Nephron (organoid): ENCODE results near the gene ZNF565.
"Not testable (repeated sequence)": the region's sequence is repeated elsewhere in the genome, so short reads cannot be mapped to it uniquely, and the experiment has no call there.

Source experiments
- H3K27ac Mint-ChIP-seq, 3 experiments: 2 replicates each; pipeline ENCODE4 v1.8.0; 2020; ENCODE audit warnings: mixed read lengths in 3 of 3, mild to moderate bottlenecking in 2 of 3, moderate library complexity in 1 of 3
- H3K27me3 Mint-ChIP-seq: 2 replicates; pipeline ENCODE4 v1.8.0; 2021; ENCODE audit warnings: low read depth, mild to moderate bottlenecking, moderate library complexity, mixed read lengths
- H3K36me3 Mint-ChIP-seq: 2 replicates; pipeline ENCODE4 v1.8.0; 2020; ENCODE audit warnings: low read depth, mixed read lengths
- H3K4me1 Mint-ChIP-seq: 2 replicates; pipeline ENCODE4 v1.8.0; 2020; ENCODE audit warnings: mixed read lengths
- H3K4me3 Mint-ChIP-seq, 3 experiments: 2 replicates each; pipeline ENCODE4 v1.8.0; 2020; ENCODE audit warnings: mild to moderate bottlenecking in 3 of 3, mixed read lengths in 3 of 3, moderate library complexity in 2 of 3
- H3K9me3 Mint-ChIP-seq: 2 replicates; pipeline ENCODE4 v1.8.0; 2020; ENCODE audit warnings: mixed read lengths
- TF ChIP-seq, protein P1 (sequence below), 3 experiments: fragments of 200-600 bp; sonication (generic); IDR thresholded peaks; one replicate each; pipeline ENCODE4 v1.5.0; 2021; ENCODE audit warnings: antibody characterized with exemption in 3 of 3; ENCODE audit not compliant: unreplicated experiment in 3 of 3

The ZNF565 gene

DNA sequence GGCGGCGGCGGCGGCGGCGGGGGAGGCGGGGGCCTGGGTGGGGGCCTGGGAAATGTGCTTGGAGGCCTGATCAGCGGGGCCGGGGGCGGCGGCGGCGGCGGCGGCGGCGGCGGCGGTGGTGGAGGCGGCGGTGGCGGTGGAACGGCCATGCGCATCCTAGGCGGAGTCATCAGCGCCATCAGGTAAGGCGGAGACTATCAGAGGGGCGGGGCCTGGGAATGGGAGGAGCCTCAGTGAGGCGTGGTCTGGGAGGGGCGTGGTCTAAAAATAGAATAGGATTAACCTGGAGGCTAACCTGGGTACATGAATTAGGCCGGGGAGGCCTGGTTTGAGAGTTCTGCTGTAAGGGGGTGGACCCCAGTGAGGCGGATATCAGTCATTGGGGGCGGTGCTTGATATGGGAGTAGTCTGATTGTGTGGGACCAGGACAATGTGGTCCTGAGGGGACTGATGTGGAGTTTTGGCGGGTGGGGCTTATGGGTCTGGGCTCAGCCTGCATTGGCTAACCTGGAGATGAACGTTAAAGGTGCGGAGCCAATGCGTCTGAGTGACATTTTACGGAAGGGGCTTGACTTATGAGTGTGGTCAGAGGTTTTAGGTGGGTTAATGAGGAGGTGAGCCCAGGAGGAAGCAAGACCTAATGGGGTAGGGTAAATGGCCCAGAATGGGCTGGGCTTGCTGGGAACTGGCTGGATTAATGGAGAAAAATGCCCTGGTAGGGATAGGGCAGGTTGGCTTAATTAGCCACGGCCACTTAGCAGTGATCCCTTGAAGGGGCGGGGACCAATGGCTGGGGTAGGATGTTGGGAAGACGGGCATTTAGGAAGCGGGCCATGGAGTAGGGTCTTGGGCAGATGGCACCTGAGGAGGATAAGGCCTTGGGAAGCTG is 73.2 kb downstream of the ZNF565 start:
- H3K4me3 Mint-ChIP-seq: peak overlapping the region; percentile 98 to 99 (median 99)
- H3K27ac Mint-ChIP-seq: peak overlapping the region; percentile 95 to 98 (median 98)
- peaks cover 40% of the 10 kb centered on the region for H3K36me3 Mint-ChIP-seq
- H3K9me3 Mint-ChIP-seq: no peaks in the 10 kb centered on the region
- TF ChIP-seq, protein P1, sequence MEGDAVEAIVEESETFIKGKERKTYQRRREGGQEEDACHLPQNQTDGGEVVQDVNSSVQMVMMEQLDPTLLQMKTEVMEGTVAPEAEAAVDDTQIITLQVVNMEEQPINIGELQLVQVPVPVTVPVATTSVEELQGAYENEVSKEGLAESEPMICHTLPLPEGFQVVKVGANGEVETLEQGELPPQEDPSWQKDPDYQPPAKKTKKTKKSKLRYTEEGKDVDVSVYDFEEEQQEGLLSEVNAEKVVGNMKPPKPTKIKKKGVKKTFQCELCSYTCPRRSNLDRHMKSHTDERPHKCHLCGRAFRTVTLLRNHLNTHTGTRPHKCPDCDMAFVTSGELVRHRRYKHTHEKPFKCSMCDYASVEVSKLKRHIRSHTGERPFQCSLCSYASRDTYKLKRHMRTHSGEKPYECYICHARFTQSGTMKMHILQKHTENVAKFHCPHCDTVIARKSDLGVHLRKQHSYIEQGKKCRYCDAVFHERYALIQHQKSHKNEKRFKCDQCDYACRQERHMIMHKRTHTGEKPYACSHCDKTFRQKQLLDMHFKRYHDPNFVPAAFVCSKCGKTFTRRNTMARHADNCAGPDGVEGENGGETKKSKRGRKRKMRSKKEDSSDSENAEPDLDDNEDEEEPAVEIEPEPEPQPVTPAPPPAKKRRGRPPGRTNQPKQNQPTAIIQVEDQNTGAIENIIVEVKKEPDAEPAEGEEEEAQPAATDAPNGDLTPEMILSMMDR (IDR thresholded peaks at IDR 0.05; ENCODE audit: unreplicated experiment in 3 of 3): no peak
- peaks cover 9% of the 10 kb centered on the region for H3K4me1 Mint-ChIP-seq
- no peaks in the 10 kb centered on the region for H3K27me3 Mint-ChIP-seq

DNA sequence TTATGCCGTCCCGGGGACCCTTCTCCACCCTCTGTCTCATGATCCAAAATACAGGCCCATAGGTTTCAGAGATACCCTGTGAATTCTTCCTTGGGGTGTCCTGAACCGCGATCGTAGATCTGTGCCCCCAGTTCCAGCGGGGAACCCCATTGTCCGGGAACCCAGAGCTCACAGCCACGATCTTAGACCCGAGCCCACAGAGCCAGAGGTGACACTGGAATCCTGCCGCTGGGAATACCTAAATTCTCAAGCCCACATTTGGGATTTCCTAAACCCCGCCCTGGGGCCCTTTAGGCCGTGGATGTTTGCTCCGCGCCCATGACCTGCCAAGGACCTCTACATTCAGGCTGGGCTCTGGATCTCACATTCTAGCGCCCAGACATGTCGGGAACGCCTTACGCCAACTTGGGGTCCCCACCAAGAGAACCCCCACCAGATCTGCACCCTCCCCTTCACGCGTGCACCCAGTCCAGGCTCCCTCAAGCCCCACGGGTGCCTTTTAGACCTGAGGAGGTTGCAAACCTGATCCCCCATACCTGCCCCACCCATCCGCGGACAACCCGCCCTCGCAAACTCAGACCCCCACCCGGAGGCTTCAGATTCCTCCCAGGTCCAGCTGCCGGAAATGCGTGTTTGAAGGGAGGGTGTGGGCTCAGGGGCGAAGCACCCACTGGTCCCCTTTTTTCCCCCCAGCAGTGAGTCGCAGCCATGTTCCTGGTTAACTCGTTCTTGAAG is 74.0 kb downstream of the ZNF565 start:
- Mint-ChIP-seq H3K9me3 (no peaks in the 10 kb centered on the region), H3K27me3 (peaks cover under 1% of the 10 kb centered on the region), H3K4me1 (peaks cover 9% of the 10 kb centered on the region), H3K27ac (peak overlapping the region; percentile 95 to 98 (median 98)), H3K4me3 (peak overlapping the region; percentile 98 to 99 (median 99)), H3K36me3 (peaks cover 32% of the 10 kb centered on the region)
- TF ChIP-seq, protein P1 (IDR thresholded peaks at IDR 0.05; ENCODE audit: unreplicated experiment in 3 of 3): no peak

DNA sequence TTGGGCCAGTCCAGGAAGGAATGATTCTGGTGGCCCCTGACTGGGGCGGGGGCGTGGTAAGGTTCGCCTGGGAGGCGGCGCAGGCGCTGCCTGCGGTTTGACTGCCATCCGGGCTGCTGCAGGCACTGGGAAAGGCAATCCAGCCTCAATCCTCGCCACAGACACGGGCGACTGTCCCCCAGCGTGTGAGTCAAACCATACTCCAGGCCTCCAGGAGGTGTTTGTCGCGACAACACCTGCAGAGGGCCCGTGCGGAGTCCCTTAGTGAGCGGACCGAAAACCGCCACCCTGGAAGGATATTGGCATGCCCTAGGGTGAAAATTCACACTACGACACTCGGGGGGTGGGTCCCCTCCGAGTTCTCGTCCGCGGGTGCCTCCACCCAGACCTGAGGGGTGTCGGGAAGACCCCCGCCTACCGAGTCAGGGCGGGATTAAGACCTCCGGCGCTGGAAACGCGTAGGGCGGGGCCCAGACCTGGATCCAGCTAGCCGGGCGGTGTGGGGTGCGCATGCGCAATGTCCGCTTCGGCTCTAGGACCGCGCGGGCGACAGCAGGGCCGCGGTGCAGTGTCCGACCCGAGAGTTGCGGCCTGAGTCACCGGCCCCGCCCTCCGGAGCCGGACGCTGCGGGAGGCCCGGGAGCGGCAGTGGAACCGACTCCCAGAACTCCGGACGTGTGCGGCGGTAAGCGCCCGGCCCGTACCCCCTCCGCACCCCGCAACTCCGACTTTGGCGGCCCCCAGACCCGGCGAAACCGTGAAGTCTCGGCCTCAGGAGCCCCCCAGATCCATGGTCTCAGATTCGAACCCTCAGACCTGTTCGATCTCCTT is 74.8 kb downstream of the ZNF565 start, which contains the start of gene CAPNS1:
Gene CAPNS1 (plus strand): TSS at position 594 of the 831 bp plus-strand sequence. CDS start 946 bp downstream, outside the sequence.
- peak within 1 kb of the TSS; percentile 98 to 99 (median 99) for H3K4me3 Mint-ChIP-seq
- H3K9me3 Mint-ChIP-seq: no peaks in the 10 kb centered on the region
- H3K36me3 Mint-ChIP-seq: peaks cover 28% of the 10 kb centered on the region
- peaks cover 9% of the 10 kb centered on the region for H3K4me1 Mint-ChIP-seq
- TF ChIP-seq, protein P1 (IDR thresholded peaks at IDR 0.05; ENCODE audit: unreplicated experiment in 3 of 3): peak in 2 of 3 experiments; percentile 12 to 22
- H3K27me3 Mint-ChIP-seq: peaks cover 5% of the 10 kb centered on the region
- H3K27ac Mint-ChIP-seq: peak within 1 kb of the TSS; percentile 95 to 98 (median 98)

DNA sequence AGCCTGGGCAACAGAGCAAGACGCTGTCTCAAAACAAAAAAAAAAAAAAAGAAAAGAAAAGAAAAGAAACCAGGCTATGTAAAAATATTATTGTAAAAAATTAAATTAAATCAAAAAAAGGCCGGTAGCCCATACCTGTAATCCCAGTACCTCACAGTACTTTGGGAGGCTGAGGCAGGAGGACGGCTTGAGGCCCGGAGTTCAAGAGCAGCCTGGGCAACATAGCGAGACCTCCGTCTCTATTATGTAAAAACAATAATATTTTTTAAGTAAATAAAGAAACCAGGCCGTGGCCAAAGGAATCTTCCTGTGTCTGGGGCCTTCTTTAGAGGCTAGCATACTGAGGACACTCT is 75.4 kb downstream of the ZNF565 start:
- H3K4me1 Mint-ChIP-seq: peaks cover 9% of the 10 kb centered on the region
- TF ChIP-seq, protein P1 (IDR thresholded peaks at IDR 0.05; ENCODE audit: unreplicated experiment in 3 of 3): no peak
- H3K27me3 Mint-ChIP-seq: peaks cover 5% of the 10 kb centered on the region
- peak overlapping the region; percentile 95 to 98 (median 98) for H3K27ac Mint-ChIP-seq
- no peaks in the 10 kb centered on the region for H3K9me3 Mint-ChIP-seq
- peaks cover 24% of the 10 kb centered on the region for H3K36me3 Mint-ChIP-seq
- peak overlapping the region; percentile 98 to 99 (median 99) for H3K4me3 Mint-ChIP-seq

DNA sequence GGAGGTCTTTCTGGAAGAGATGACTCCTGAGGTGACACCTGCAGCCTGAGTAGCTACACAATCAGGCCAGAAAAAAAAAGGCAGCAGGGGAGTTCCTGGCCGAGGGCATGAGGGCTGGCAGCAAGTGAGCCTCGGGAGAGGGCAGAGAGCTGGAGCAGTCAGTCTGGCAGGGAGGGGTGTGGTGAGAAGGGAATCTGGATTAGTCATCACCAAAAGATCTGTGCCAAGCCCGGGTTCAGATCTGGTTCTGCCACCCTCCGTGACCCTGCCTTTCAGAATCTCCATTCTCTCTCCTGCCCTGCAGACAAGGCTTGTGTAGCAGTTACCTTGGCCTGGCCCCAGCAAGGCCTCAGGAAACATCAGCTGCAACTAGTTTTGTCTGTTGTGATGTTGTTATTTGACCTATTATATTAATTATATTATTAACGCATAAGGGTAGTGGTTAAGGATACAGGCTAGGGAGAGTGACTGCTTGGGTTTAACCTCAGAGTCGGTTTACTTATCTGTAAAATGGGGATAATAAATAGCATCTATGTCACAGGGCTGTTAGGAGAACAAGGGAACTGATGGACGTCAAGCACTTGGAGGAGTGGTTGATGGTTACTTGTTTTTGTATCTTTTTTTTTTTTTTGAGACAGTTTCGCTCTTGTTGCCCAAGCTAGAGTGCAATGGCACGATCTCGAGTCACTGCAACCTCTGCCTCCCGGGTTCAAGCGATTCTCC is 77.3 kb downstream of the ZNF565 start:
- Mint-ChIP-seq H3K36me3 (peaks cover 12% of the 10 kb centered on the region), H3K4me1 (peaks cover 9% of the 10 kb centered on the region), H3K9me3 (no peaks in the 10 kb centered on the region), H3K4me3 (peak overlapping the region; percentile 15 to 50 (median 36)), H3K27me3 (peaks cover 5% of the 10 kb centered on the region), H3K27ac (peak overlapping the region; percentile 21 to 39 (median 28))
- TF ChIP-seq, protein P1 (IDR thresholded peaks at IDR 0.05; ENCODE audit: unreplicated experiment in 3 of 3): no peak

DNA sequence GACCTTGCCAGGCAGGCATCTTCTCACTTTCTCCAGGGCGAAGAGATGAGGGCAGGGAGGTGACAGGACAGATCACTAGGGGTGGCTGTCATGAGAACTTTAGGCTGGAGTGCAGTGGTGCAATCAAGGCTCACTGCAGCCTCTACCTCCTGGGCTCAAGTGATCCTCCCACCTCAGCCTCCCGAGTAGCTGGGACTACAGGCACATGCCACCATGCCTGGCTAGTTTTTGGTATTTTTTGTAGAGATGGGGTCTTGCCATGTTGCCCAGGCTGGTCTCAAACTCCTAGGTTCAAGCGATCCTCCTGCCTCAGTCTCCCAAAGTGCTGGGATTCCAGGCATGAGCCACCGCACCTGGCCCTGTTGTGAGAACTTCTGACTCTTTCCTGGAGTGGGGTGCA is 79.6 kb downstream of the ZNF565 start:
- not testable (repeated sequence) for H3K9me3 Mint-ChIP-seq, H3K27me3 Mint-ChIP-seq, H3K4me1 Mint-ChIP-seq, H3K36me3 Mint-ChIP-seq, H3K27ac Mint-ChIP-seq, H3K4me3 Mint-ChIP-seq
